HEK293 (cell line): ENCODE data around the gene PHLDB1.
A peak's percentile ranks its signal among the peaks of the same experiment; 100 is the strongest.

Experiments
- CTCF ChIP-seq: fragments of 450-650 bp; formaldehyde crosslinking; IDR thresholded peaks from 2 replicates; pipeline ENCODE4 v1.5.1; 2016; ENCODE audit warnings: missing biosample characterization, missing genetic modification characterization
- HIC1 ChIP-seq: fragments of 450-650 bp; formaldehyde crosslinking; IDR thresholded peaks from 2 replicates; pipeline ENCODE4 v1.5.1; 2016; ENCODE audit warnings: missing biosample characterization, missing genetic modification characterization
- PRDM1 ChIP-seq: fragments of 450-650 bp; formaldehyde crosslinking; IDR thresholded peaks from 2 replicates; pipeline ENCODE4; 2016; ENCODE audit warnings: missing biosample characterization, missing genetic modification characterization
- PRDM10 ChIP-seq: fragments of 450-650 bp; formaldehyde crosslinking; IDR thresholded peaks from 2 replicates; pipeline ENCODE4 v1.5.1; 2016; ENCODE audit warnings: missing biosample characterization, missing genetic modification characterization
- YY1 ChIP-seq: fragments of 450-650 bp; formaldehyde crosslinking; IDR thresholded peaks from 2 replicates; pipeline ENCODE4 v1.5.1; 2018; ENCODE audit warnings: missing biosample characterization, missing genetic modification characterization
- ZNF175 ChIP-seq: fragments of 450-650 bp; formaldehyde crosslinking; IDR thresholded peaks from 2 replicates; pipeline ENCODE4 v1.5.1; 2016; ENCODE audit warnings: missing biosample characterization, missing genetic modification characterization
- ZNF341 ChIP-seq: fragments of 450-650 bp; formaldehyde crosslinking; IDR thresholded peaks from 2 replicates; pipeline ENCODE4; 2016; ENCODE audit warnings: low read depth, missing biosample characterization, missing genetic modification characterization
- ZNF555 ChIP-seq: fragments of 450-650 bp; formaldehyde crosslinking; conservative IDR thresholded peaks from 2 replicates; pipeline ENCODE4 v1.5.1; 2017; ENCODE audit warnings: missing biosample characterization, mild to moderate bottlenecking, missing genetic modification characterization, inconsistent platforms
- ZNF561 ChIP-seq: fragments of 450-650 bp; IDR thresholded peaks from 2 replicates; pipeline ENCODE4 v1.5.1; 2018; ENCODE audit warnings: missing biosample characterization, missing genetic modification characterization, borderline replicate concordance
- ZNF701 ChIP-seq: fragments of 450-650 bp; formaldehyde crosslinking; IDR thresholded peaks from 2 replicates; pipeline ENCODE4 v1.5.1; 2016; ENCODE audit warnings: missing biosample characterization, missing genetic modification characterization
- ZNF747 ChIP-seq: fragments of 450-650 bp; formaldehyde crosslinking; IDR thresholded peaks from 2 replicates; pipeline ENCODE4 v1.5.1; 2016; ENCODE audit warnings: missing biosample characterization, missing genetic modification characterization
- ZSCAN4 ChIP-seq: fragments of 450-650 bp; formaldehyde crosslinking; IDR thresholded peaks from 2 replicates; pipeline ENCODE4 v1.5.1; 2017; ENCODE audit warnings: missing biosample characterization, missing genetic modification characterization

GRCh38 chr11:118640332-118641154 lies 33.1 kb downstream of the PHLDB1 start:
- TF ChIP-seq ZNF555 (no peak), PRDM1 (no peak), ZSCAN4 (tag by site-specific recombination) (no peak), YY1 (no peak), ZNF747 (tag by site-specific recombination) (no peak), CTCF (peak; percentile 25; the same call in 1 of the 2 replicates), PRDM10 (tag by site-specific recombination) (no peak), ZNF701 (tag by site-specific recombination) (no peak), ZNF175 (tag by site-specific recombination) (no peak), HIC1 (tag by site-specific recombination) (no peak), ZNF561 (no peak), ZNF341 (tag by site-specific recombination) (no peak)
